ENCODE measurements around the gene EPHA3. TPM values are rescaled to one million over a fixed set of nuclear protein-coding genes. Genes with fewer than 3 reads are reported as not detected.

Gene EPHA3
- 26.9 TPM for polyA plus RNA-seq (ENCODE audit: insufficient read length)

GRCh38 chr3:89107461-89108290 is at the start of gene EPHA3:
EPHA3 (plus strand) TSS chr3:89107621; CDS start chr3:89107749, 128 bp downstream.
- DNase-seq: peak; percentile 92

GRCh38 chr3:89058371-89058770 is 49.0 kb upstream of the EPHA3 start:
- DNase-seq: no peak

GRCh38 chr3:89059211-89059925 is 48.1 kb upstream of the EPHA3 start:
- DNase-seq: no peak

- DNase-seq: no peak
Measured at GRCh38 chr3:89061259-89061658, 46.2 kb upstream of the EPHA3 start.

GRCh38 chr3:89067736-89068135 is 39.7 kb upstream of the EPHA3 start:
- DNase-seq: no peak

- DNase-seq: no peak
Measured at GRCh38 chr3:89072642-89073041, 34.8 kb upstream of the EPHA3 start.

- DNase-seq: no peak
Measured at GRCh38 chr3:89079944-89080343, 27.5 kb upstream of the EPHA3 start.

- DNase-seq: no peak
Measured at GRCh38 chr3:89087851-89088250, 19.6 kb upstream of the EPHA3 start.

GRCh38 chr3:89098173-89098572 is 9.2 kb upstream of the EPHA3 start:
- no peak for DNase-seq

- DNase-seq: no peak
Measured at GRCh38 chr3:89098964-89099585, 8.3 kb upstream of the EPHA3 start.

GRCh38 chr3:89101251-89101650 is 6.2 kb upstream of the EPHA3 start:
- DNase-seq: no peak

- DNase-seq: no peak
Measured at GRCh38 chr3:89101921-89102320, 5.5 kb upstream of the EPHA3 start.

- DNase-seq: no peak
Measured at GRCh38 chr3:89104499-89104898, 2.9 kb upstream of the EPHA3 start.

- DNase-seq: no peak
Measured at GRCh38 chr3:89105503-89105902, 1.9 kb upstream of the EPHA3 start.

- no peak for DNase-seq
Measured at GRCh38 chr3:89108291-89108550, 800 bp downstream of the EPHA3 start.

GRCh38 chr3:89113344-89113743 is 5.9 kb downstream of the EPHA3 start:
- DNase-seq: no peak

GRCh38 chr3:89113893-89114840 is 6.7 kb downstream of the EPHA3 start:
- peak; percentile 88 for DNase-seq

- no peak for DNase-seq
Measured at GRCh38 chr3:89114841-89115223, 7.4 kb downstream of the EPHA3 start.

GRCh38 chr3:89116476-89116875 is 9.1 kb downstream of the EPHA3 start:
- no peak for DNase-seq

GRCh38 chr3:89138048-89138447 is 30.6 kb downstream of the EPHA3 start:
- DNase-seq: no peak

GRCh38 chr3:89139870-89140269 is 32.4 kb downstream of the EPHA3 start:
- DNase-seq: no peak

GRCh38 chr3:89144080-89144479 is 36.7 kb downstream of the EPHA3 start:
- no peak for DNase-seq

- no peak for DNase-seq
Measured at GRCh38 chr3:89145995-89146394, 38.6 kb downstream of the EPHA3 start.

Measured in hindlimb muscle (tissue), 1 donor.